ENCODE data around the gene SERAC1.

The SERAC1 gene

GRCh38 chr6:158061361-158061708 is 106.7 kb downstream of the SERAC1 start:
- no peak overlapping the region for H3K27ac ChIP-seq

GRCh38 chr6:158060455-158061360 is 107.4 kb downstream of the SERAC1 start:
- H3K27ac ChIP-seq: no peak overlapping the region
- no peaks in the 10 kb centered on the region for H3K27me3 ChIP-seq
- peaks cover 40% of the 10 kb centered on the region for H3K36me3 ChIP-seq
- no peak overlapping the region for H3K4me3 ChIP-seq (ENCODE audit: low read depth in 1 of 2, low read length in 1 of 2)
- peaks cover 0 to 5% of the 10 kb centered on the region in 2 experiments for H3K4me1 ChIP-seq (ENCODE audit: control insufficient read depth in 1 of 2, insufficient read depth in 1 of 2, low read depth in 1 of 2, low read length in 1 of 2)
- no peak for TF ChIP-seq CTCF (IDR thresholded peaks at IDR 0.05)
- H3K9me3 ChIP-seq: no peaks in the 10 kb centered on the region

More at GRCh38 chr6:158061361-158061708, 106.7 kb downstream of the SERAC1 start:
- TF ChIP-seq CTCF (IDR thresholded peaks at IDR 0.05): no peak
- Histone ChIP-seq H3K4me3 (ENCODE audit: low read depth in 1 of 2, low read length in 1 of 2) (no peak overlapping the region), H3K36me3 (peaks cover 43% of the 10 kb centered on the region), H3K9me3 (no peaks in the 10 kb centered on the region), H3K27me3 (no peaks in the 10 kb centered on the region), H3K4me1 (ENCODE audit: control insufficient read depth in 1 of 2, insufficient read depth in 1 of 2, low read depth in 1 of 2, low read length in 1 of 2) (peaks cover 0 to 5% of the 10 kb centered on the region in 2 experiments)

Measured in neutrophil (primary cell).